GM10266 (cell line): Measurements from ENCODE around the gene RAB40B.
A peak's percentile ranks its signal among the peaks of the same experiment; 100 is the strongest.

Experiments used
- DNase-seq: peaks from one replicate; pipeline ENCODE4 v3.0.0; 2012; ENCODE audit errors: extremely low spot score
- TF ChIP-seq, protein P1 (sequence below): IDR thresholded peaks from 2 replicates; pipeline ENCODE4 v1.5.1; 2012; ENCODE audit warnings: mild to moderate bottlenecking, low read depth; ENCODE audit not compliant: control insufficient read depth, insufficient read depth; ENCODE audit errors: missing control alignments

RAB40B gene

GRCh38 chr17:82702231-82702927 lies 3.9 kb upstream of the RAB40B start:
- no peak for DNase-seq
- TF ChIP-seq, protein P1, sequence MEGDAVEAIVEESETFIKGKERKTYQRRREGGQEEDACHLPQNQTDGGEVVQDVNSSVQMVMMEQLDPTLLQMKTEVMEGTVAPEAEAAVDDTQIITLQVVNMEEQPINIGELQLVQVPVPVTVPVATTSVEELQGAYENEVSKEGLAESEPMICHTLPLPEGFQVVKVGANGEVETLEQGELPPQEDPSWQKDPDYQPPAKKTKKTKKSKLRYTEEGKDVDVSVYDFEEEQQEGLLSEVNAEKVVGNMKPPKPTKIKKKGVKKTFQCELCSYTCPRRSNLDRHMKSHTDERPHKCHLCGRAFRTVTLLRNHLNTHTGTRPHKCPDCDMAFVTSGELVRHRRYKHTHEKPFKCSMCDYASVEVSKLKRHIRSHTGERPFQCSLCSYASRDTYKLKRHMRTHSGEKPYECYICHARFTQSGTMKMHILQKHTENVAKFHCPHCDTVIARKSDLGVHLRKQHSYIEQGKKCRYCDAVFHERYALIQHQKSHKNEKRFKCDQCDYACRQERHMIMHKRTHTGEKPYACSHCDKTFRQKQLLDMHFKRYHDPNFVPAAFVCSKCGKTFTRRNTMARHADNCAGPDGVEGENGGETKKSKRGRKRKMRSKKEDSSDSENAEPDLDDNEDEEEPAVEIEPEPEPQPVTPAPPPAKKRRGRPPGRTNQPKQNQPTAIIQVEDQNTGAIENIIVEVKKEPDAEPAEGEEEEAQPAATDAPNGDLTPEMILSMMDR, result no peak

DNA sequence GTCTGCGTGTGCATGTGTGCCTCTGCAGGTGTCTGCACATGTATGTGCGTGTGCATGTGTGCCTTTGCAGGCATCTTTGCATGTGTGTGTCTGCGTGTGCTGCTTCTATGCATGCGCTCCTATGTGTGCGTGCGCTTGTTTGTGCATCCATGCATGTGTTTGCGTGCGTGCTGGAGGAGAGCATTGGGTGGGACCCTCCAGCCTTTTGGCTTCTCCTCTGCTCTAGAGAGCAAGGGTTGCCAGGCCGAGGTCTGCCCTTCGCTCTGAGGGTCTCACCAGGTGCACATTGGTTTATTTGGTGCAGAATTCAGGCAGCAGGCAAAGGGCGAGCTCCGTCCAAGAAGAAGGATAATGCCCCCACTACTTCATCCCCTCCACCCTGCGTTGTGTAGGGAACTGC lies 1.1 kb upstream of the RAB40B start:
- TF ChIP-seq, protein P1, result no peak
- DNase-seq, result no peak

GRCh38 chr17:82698974-82699442 lies 510 bp upstream of the RAB40B start:
- no peak for DNase-seq
- TF ChIP-seq, protein P1, result no peak

DNA sequence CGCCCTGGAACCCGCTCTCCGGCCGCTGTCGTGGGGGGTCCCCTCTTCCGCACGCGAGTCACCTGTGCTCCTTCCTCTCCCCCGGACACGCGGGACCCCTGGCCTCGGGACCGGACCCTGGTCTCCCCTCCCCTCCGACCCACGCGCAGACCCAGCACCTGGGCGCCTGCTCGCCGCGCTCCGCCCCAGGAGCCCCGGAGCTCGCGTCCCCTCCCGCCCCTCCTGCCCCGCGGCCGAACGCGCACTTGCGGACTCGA lies 762 bp downstream of the RAB40B start:
- DNase-seq, result no peak
- TF ChIP-seq, protein P1, result no peak

DNA sequence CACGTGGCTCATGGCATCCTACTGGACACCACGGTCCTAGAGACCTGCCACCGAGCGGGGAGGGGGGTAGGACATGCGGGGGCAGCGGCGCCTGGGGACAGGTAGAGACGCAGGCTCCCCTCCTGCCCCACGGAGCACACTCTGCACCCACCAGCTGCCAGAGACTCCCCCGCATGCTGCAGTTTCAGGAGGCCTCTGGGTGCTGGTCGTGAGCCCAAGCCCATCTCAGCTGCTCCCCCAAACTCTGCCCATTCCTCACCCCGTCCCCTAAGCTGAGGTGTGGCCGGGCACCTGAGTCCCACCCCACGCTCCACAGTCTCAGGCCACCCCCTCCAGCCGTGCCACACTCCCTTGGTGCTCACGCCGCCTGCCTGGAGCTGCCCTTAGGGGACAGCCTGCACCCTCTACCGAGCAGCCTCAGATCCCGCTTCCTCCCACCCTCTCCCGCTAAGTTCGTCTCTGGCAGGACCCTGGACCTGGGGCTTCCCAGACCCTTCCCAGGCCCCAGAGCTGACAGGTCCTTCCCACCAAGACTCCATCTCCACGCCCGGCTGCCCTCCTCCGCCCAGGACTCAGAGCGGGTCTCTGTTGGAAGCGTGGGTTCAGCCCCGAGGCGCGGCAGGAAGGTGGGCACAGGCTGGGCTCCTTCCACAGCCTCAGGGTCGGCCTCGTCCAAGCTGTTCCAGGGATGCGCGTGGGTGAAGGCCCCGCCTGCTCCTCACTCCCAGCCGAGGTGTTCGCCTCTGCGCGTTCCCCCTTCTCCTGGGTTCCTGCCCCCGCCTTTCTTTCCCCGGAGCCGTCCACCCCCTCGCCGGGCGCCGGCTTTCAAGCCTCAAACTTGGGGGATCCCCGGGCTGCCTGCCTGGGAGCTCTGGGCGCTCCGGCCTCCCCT lies 1.3 kb downstream of the RAB40B start:
- TF ChIP-seq, protein P1, result no peak
- DNase-seq, result peak; percentile 65

GRCh38 chr17:82696259-82696658 lies 2.2 kb downstream of the RAB40B start:
- TF ChIP-seq, protein P1, result no peak
- DNase-seq, result no peak

DNA sequence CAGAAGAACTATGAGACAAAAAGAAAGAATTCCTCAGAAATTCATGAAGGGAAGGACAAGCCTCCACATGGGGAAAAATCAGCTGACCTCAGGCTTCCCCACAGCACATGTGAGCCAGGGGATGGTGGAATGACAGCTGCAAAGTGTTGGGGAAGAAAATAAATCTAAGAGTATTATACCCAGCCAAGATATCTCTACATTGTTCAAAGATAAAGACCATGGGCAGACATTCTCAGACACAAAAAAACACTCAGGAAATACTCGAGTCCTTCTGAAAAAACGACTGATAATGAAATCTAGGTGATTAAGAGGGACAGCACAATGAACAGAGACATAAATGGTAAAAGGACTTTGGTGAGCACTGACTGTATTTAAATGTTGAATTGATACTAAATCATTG lies 3.9 kb downstream of the RAB40B start:
- TF ChIP-seq, protein P1, result no peak
- no peak for DNase-seq
